Activated CD4-positive, alpha-beta T cell treated with anti-CD3 and anti-CD28 coated beads, Interleukin-2, amount 50 U/mL, for 16 hours (primary cell): ENCODE results near the gene TBCK.
"Not testable (repeated sequence)": the region's sequence is repeated elsewhere in the genome, so short reads cannot be mapped to it uniquely, and the experiment has no call there.

Experiments used
- DNase-seq: peaks from one replicate; pipeline ENCODE4 v3.0.0-alpha.2; 2020

TBCK gene

DNA sequence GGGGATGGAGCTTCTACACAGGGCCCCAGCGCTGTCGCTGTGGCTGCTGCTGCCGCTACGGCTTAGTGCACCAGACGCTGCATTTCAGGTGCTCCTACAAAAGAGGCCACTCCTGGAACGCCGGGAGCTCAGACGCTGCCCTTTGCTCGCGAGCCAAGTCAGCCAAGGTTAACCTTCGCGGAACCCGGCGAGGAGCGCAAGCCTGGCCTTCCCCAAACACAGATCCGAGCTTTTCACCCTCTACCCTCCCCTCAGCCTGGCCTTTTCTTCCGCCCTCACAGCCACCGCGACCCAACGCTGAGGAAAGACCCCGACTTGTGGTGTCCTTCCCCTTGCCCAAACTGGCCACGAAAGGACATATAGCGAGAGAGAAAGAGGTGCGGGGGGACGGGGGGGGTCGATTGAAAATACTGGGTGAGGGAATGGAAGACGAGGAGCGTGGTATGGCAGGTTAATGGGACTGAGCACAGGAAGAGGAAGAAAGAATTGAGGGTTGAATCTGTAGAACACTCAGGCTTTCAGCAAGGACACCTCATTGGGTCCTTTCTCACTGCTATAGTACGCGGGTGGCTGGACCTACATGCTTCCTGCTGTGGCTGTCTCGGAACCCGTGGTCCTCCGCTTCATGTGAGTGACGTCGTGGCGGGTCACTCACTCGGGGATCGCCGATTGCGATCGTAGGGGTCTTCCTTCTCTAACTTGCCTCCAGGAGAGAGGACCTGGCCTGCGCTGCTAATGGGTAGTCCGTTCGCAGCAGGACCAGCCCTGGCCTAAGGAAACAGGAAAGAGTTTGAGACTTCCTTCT is at the start of gene TBCK, which contains the start of gene AIMP1:
TSS of gene TBCK (minus strand) at position 242 of the 805 bp plus-strand sequence. CDS start 7,249 bp downstream, outside the sequence.
TSS of gene AIMP1 (plus strand) at position 583 of the 805 bp plus-strand sequence. CDS start 8,460 bp downstream, outside the sequence.
- peak; percentile 90 for DNase-seq

DNA sequence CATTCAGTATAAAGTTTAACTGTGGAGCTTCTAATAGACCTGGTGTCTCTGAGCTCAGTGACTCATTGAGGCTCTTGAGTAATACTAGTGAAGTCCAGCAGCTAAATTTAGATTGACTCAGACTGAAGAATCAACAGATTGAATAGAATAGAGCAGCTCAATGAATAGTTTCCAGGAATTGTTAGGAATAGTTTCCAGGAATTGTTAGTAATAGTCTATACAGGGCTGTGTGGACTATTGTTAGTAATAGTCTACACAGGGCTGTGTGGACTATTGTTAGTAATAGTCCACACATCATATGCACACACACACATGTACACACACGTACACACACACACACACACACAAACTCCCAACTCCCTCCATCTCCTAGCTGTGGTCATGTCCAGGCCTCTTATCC is 49.6 kb upstream of the TBCK start:
- no peak for DNase-seq

DNA sequence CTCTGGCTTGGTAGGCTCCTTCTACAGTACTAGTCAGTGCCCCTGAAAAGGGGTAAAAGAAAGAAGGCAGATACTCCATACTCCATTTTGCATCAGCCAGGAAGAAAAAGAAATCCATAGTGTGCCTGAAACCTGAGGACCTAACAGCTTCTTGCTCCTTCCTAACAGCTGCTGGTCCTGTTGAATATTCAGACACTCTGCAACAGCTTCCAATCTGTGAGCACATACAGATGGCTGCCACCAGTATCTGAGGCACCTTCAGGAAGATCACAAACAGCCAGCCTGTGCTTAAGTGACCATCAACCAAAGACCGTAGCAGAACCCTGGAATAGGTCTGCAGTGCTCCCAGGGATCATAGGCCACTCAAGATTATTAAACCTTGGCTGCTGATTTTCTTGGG is 48.3 kb upstream of the TBCK start:
- DNase-seq, result no peak

DNA sequence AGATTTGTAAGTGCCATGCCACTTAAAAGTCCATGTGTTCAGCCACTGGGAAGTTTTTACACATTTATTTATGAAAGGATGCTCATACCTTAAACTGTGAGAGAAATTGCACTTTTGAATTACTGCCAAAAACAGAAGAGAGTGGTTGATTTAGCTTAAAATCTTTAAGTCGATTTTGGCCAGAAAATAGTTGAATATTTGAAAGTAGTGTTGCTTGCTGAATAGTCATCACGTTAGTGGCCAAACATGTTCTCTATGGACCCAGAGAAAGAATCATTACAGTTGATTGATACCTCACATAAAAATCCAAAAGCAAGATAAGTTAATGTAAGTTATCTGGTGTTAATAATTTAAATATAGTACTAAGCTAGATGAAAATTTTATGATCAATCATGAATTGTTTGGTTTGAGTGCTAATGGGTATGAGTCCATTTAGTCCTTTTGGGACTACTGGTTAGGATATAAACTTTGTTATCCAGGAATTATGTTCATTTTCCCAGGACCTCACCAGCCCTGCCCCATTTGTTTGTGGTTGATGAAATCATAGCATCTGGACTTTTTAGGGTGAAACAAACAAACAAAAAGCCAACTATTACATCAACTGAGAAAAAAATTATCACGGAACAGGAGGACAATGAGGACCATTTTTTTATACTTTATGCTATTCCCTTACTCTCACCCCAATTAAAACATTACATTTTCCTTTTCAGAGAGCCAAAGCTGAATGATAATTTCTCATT is 46.2 kb upstream of the TBCK start:
- no peak for DNase-seq

DNA sequence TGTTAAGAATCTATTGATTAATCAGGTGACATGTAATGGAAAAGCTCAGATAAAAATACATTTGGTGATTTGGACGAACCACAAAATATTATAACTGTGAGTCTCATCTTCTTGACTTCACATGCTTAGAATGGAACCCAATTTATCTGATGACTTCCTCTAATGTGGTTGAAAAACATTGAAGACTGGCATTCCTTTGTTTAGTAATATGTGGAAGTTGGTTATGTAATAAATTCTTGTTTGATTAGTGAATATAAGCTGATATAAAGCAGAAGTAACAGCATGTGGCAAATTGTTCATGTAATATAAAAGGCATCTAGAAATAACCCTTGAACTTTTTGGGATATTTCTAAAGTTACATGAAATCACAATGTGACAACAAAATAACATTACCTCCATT is 42.9 kb upstream of the TBCK start:
- no peak for DNase-seq

DNA sequence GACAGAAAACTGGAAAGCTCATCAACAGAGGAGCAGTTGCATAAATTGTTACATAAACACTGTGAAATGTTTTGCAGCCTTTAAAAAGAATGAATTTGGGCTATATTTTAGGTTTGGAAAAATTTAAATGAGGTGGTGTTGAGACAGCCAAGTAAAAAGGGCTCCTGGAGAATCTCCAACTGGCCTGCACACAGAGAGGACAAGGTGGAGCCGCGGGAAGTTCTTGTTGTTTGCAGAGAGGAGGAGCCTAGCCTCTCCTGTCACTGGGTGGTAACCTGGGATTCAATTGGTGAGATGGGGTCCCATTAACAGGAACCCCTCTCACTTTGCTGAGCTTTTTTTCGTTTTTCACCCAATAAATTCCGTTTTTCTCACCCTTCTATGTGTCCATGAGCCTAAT is 39.2 kb upstream of the TBCK start:
- no peak for DNase-seq

DNA sequence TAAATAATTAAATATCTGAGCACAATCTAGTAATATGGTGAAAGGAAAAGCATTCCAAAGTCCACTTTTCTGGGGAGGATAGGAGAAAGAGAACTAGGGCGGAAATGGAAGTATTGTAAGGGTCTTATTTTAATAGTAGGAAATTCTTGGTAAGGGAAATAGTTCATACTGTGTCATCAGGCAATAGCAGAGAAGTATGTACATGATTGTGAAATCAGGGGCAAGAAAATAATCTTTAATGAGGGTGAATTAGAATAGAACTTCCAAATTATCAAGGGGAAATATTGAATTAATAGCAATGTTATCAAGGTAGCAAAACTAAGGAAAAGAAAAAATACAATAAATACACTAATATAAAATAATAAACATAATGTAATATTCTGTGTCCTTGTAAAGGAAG is 37.8 kb upstream of the TBCK start:
- DNase-seq, result no peak

DNA sequence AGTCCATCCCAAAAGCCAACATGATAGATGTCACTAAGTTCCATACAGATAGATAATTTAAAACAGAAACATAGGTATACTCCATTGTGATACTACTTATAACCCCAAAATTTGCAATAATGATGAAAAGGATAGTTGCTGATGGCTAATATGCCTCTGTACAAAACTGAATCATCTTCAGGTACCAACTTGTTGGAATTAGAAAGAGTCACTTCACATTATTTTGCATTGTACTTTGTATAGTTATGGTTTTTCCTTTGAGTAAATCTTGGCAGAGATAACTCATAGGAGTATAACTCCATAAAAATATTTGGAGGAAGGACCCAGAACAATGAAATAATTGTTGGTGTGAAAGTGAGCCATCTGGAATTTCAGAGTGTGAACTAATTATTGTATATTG is 35.0 kb upstream of the TBCK start:
- DNase-seq, result no peak

DNA sequence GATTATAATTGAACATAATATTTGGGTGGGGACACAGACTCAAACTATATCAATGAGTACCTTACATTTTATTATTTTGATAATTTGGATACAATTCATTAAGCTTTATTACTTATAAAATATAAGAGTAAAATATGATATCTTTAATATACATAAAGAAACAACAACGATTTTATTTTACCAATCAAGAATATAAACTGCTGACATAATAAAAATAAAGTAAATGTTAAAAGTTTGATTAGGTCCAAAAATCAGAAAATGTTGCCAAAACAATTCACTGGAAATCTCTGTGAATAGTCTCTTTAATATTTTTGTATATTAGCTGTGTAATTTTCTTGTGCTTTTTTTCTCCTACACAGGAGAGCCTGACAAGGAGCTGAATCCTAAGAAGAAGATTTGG is 31.2 kb upstream of the TBCK start:
- no peak for DNase-seq

DNA sequence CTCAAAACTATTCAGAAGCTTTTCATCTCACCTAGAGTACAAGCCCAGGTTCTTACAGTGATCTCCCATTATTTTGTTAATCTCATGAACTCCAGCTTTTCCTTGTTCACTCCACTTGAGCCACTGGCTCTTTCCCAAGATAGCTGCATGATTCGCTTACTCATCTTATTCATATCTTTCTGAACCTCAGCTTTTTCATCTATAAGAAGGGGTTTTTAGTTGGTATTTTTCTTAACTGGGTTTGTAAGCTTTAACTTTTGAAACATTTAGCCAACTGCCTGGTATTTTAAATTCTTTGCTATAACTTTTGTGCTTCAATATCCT is 28.6 kb upstream of the TBCK start:
- no peak for DNase-seq

DNA sequence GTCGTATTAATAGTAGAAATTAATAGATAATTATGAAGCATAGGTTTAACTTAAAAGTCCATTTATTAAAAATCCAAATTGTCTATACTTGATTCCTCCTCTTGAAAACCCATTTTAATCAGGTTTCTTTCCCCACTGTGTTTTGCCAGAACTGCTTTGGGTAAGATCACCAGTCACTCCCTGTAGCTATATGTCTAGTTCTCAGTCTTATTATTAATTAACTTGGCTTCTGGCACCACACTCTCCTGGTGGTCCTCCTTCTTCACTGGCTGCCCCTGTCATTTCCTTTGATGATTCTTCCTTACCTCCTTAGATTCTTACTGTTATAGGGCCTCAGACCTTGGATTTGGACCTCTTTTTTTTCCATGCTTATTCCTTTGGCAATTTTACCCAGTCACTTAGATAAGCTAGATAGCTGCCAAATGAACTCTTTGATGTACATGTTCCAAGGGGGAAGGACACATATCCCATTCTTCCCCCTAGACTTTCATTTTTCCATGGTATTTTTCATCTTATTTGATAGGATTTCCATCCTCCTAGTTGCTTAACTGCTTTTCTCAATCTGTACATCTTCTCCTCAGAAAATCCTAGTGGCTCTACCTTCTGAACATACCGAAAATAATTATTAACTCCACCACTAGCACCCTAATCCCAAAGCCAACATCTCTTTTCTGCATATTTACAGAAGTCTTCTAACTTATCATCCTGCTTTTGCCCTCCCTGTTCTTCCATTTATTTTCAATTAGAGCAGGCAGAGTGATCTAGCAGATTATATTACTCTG is 28.0 kb upstream of the TBCK start:
- no peak for DNase-seq

DNA sequence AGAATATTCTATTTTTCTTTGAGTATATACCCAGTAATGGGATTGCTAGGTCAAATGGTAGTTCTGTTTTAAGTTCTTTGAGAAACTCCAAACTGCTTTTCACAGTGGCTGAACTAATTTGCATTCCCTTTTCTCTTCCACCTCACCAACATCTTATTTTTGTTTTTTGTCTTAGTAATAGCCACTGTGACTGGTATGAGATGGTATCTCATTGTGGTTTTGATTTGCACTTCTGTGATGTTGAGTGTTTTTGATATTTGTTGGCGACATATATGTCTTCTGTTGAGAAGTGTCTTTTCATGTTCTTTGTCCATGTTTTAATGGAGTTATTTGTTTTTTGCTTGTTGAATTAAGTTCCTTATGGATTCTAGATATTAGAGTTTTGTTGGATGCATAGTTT is 24.8 kb upstream of the TBCK start:
- no peak for DNase-seq

DNA sequence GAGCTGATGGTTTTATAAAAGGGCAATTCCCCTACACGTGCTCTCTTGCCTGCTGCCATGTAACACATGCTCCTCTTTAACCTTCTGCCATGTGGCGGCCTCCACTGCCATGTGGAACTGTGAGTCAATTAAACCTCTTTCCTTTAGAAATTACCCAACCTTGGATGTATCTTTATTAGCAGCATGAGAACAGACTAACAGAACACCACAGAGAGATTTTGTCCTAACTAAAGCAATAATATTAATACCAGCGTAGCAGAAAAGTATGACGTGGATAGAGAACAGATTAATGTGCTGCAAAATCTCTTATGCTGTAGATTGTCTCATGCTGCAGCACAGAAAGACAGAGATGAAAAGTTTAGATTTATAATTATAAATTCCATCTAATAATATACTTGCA is 23.4 kb upstream of the TBCK start:
- no peak for DNase-seq

DNA sequence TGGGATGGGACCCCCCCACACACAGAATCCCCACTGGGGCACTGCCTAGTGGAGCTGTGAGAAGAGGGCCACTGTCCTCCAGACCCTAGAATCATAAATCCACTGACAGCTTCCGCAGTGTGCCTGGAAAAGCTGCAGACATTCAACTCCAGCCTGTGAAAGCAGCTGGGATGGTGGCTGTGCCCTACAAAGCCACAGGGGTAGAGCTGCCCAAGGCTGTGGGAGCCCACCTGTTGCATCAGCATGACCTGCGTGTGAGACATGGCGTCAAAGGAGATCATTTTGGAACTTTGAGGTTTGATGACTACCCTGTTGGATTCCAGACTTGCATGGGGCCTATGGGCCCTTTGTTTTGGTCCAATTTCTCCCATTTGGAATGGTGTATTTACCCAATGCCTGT is 22.7 kb upstream of the TBCK start:
- no peak for DNase-seq

DNA sequence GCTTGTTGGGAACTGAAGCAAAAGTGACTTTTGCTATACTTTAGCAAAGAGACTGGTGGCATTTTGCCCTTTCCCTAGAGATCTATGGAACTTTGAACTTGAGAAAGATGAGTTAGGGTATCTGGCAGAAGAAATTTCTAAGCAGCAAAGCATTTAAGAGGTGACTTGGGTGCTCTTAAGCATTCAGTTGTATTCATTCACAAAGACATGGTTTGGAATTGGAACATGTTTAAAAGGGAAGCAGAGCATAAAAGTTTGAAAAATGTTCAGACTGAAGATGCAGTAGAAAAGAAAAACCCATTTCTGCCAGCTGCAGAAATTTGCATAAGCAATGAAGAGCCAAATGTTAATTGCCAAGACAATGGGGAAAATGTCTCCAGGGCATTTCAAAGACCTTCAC is 21.9 kb upstream of the TBCK start:
- DNase-seq, result no peak

DNA sequence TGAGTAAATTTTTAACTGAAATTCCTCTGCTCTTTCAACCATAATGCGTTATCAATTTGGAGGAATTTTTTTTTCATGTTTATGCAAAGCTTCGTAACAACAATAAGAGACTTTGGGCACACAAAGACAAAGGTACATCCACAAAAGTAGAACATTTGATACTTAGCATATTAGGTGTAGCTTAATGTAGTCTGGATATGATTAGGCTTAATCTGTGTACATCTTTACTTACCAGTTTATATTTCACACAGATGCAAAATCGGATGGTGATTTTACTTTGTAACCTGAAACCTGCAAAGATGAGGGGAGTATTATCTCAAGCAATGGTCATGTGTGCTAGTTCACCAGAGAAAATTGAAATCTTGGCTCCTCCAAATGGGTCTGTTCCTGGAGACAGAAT is 20.6 kb upstream of the TBCK start:
- no peak for DNase-seq

DNA sequence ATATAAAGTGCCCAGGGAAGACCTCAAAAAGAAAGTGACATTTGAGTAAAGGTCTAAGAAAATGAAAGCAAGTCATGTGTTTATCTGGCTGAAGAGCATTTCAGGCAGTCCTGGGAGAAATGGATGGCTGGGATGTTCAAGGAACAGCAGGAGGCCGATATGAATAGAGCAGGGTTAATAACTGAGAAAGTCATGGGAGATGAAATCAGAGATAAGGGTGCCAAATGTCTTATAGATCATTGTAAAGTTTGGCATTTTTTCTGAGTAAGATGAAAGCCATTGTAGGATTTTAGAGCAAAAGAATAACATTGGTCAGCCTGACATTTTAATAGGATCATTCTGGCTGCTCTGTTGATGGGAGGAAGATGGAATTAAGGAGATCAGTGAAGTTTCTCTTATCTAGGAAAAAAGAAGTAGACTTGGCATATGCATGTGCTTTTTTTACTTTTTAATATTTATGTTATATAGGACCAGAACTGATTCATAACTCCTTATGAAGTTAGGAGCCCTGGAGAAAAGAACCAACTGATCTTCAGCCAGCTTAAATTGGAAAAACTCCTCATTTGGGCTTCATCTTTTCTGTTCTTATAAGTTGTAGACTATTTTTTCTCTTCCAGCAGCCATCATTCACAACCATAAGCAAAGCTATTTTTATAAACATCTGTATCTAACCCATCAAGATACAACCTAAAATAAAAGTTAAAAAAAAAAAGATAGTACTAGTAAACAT is 18.9 kb upstream of the TBCK start:
- no peak for DNase-seq

DNA sequence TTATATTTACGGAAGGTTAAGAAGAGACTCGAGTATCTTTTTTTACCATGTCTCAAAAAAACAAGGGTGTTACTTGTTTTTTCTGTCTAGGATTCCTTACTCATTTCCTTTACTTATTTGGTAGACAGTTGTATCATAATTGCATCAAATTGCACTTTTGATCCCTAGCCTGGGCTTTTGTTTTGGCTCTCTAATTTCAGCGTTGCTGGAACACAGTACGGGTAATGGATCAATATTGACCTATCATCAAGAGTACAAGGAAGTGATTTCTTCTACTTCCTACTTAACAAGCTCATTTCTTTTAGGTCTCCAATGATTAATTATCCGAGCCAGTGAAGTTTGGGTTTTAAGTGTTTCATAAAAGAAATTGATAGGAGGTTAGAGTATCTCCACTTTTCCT is 17.2 kb upstream of the TBCK start:
- DNase-seq, result no peak

DNA sequence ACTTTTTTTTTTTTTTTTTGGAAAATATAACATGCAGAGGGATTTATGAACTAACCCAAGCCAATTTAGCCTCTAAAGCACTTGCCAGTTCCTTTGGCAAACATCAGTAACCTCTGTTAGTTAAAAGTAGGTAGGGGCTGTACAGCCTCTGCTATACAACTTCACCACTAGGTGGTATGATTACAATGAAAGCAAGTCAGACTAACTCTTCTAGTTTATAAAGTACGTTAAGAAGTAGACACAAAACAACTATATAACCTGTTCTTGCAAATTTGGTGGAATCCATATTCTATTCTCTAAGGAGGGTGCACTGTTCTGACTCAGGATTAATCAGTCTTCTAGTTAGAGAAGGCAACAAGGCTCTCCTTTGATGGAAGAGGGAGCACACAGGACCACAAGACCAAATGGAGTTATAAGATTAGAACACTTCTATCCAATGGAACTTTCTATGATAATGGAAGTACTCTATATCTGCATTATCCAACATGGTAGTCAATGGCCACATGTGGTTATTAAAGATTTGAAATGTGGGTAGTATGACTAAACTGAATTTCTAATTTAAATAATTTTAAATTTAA is 13.1 kb upstream of the TBCK start:
- peak; percentile 42 for DNase-seq

DNA sequence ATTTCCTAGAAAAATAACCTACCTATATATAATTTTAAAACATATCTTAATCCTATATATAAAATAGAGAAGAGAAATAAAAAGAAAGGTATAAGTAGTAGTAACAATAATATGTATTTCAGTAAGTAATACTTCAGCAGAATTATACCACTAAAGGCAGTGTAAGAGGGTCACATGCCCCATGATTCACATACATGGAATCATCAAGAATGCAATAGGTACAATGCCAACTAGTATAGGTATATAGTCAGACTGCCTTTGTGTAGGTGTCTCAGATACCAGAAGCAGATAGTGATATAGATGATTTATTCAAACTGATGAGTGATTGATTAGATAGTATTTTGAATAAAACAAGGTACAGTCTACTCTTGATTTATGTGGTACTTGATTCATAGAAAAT is 9.8 kb upstream of the TBCK start:
- no peak for DNase-seq

DNA sequence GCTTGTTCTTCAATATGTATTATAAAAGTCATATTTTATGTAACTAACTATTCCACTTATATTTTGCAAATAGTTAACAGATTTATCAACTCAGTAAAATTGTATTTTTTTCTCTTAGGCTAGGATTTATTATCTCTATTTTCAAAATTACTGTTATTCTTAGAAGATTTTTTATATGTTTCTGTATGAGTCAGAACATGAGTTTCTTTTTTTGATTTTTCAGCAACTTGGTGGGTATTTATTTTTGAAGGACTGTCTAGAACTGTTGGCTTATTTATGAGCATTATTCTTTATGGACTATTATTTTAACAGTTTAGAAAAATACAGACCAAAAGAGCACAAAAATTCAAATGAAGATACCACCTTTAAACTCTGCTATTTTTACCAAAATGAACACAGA is 7.1 kb upstream of the TBCK start:
- DNase-seq, result peak; percentile 24

DNA sequence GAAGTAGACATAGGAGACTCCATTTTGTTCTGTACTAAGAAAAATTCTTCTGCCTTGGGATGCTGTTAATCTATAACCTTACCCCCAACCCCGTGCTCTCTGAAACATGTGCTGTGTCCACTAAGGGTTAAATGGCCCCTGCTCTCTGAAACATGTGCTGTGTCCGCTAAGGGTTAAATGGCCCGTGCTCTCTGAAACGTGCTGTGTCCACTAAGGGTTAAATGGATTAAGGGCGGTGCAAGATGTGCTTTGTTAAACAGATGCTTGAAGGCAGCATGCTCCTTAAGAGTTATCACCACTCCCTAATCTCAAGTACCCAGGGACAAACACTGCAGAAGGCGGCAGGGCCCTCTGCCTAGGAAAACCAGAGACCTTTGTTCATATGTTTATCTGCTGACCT is 5.8 kb upstream of the TBCK start:
- DNase-seq, result not testable (repeated sequence)

DNA sequence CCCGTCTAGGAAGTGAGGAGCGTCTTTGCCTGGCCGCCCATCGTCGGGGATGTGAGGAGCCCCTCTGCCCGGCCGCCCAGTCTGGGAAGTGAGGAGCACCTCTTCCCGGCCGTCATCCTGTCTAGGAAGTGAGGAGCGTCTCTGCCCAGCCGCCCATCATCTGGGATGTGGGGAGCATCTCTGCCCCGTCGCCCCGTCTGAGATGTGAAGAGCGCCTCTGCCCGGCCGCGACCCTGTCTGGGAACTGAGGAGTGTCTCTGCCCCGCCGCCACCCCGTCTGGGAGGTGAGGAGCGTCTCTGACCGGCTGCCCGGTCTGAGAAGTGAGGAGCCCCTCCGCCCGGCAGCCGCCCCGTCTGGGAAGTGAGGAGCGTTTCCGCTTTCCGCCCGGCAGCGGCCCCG is 5.2 kb upstream of the TBCK start:
- not testable (repeated sequence) for DNase-seq
